Stimulated activated CD4-positive, alpha-beta T cell treated with anti-CD3 and anti-CD28 coated beads, Interleukin-15, amount 100 ng/mL, for 48 hours (primary cell): Measurements from ENCODE around the gene NBL1.

Source experiments
- DNase-seq, 2 donors: peaks; one replicate each; pipeline ENCODE4 v3.0.0-alpha.2; 2020; ENCODE audit warnings: low read depth in 2 of 2

NBL1 gene

GRCh38 chr1:19646377-19647319 is 2.5 kb downstream of the NBL1 start:
- DNase-seq, result no peak

GRCh38 chr1:19647643-19648042 is 3.5 kb downstream of the NBL1 start:
- no peak for DNase-seq

- DNase-seq, result no peak
These were observed 4.1 kb downstream of the NBL1 start for GRCh38 chr1:19648239-19648638.

GRCh38 chr1:19648689-19649088 is 4.6 kb downstream of the NBL1 start:
- no peak for DNase-seq

GRCh38 chr1:19650416-19651140 is 6.5 kb downstream of the NBL1 start:
- no peak for DNase-seq

GRCh38 chr1:19651141-19651737 is 7.1 kb downstream of the NBL1 start:
- peak in 1 of 2 donors; percentile 38 for DNase-seq

- DNase-seq, result no peak
These were observed 10.3 kb downstream of the NBL1 start for GRCh38 chr1:19654386-19654785.

- no peak for DNase-seq
These were observed 11.0 kb downstream of the NBL1 start for GRCh38 chr1:19654886-19655717.

- no peak for DNase-seq
These were observed 11.6 kb downstream of the NBL1 start for GRCh38 chr1:19655718-19656080.

- no peak for DNase-seq
These were observed 12.1 kb downstream of the NBL1 start for GRCh38 chr1:19656134-19656779.

- DNase-seq, result no peak
These were observed 12.8 kb downstream of the NBL1 start for GRCh38 chr1:19656780-19657466.

- no peak for DNase-seq
These were observed 13.4 kb downstream of the NBL1 start for GRCh38 chr1:19657511-19657910.

GRCh38 chr1:19658186-19658585 is 14.1 kb downstream of the NBL1 start:
- DNase-seq, result no peak

- DNase-seq, result peak in 1 of 2 donors; percentile 26
These were observed 17.7 kb downstream of the NBL1 start for GRCh38 chr1:19661721-19662228.

GRCh38 chr1:19662313-19662712 is 18.2 kb downstream of the NBL1 start:
- no peak for DNase-seq

- DNase-seq, result no peak
These were observed 20.5 kb downstream of the NBL1 start, which contains the start of gene HTR6 for GRCh38 chr1:19664453-19665185. Gene HTR6 (plus strand): TSS chr1:19664875. CDS start chr1:19665754, 879 bp downstream.

GRCh38 chr1:19665186-19665495 is 21.0 kb downstream of the NBL1 start:
- no peak for DNase-seq

- DNase-seq, result no peak
These were observed 21.7 kb downstream of the NBL1 start for GRCh38 chr1:19665496-19666465.
